BJ (cell line): Measurements from ENCODE around the gene RHEX. TPM values are rescaled to one million over a fixed set of nuclear protein-coding genes. Genes with fewer than 3 reads are reported as not detected.
"Not testable (repeated sequence)": the region's sequence is repeated elsewhere in the genome, so short reads cannot be mapped to it uniquely, and the experiment has no call there.

ENCODE experiments used
- CTCF ChIA-PET: fragments of 350-600 bp; formaldehyde crosslinking; extraction: SDS; loops from one replicate; lab custom pipeline; 2021; ENCODE audit warnings: antibody characterized with exemption, inconsistent platforms; lab: Yijun Ruan, JAX
- POLR2A ChIA-PET: fragments of 300-600 bp; sonication (Branson Sonifier 250); formaldehyde crosslinking; extraction: SDS; loops from one replicate; lab custom pipeline; 2021; ENCODE audit warnings: antibody characterized with exemption; lab: Charles Lee
- DNase-seq: peaks from one replicate; pipeline ENCODE4 v3.0.0-alpha.2; 2011; ENCODE audit warnings: low read depth
- H3K27me3 ChIP-seq: 2 replicates; pipeline ENCODE4 v1.6.0; 2011; ENCODE audit warnings: low read length; ENCODE audit not compliant: control insufficient read depth, insufficient read depth
- H3K36me3 ChIP-seq: 2 replicates; pipeline ENCODE4 v1.5.1; 2011; ENCODE audit warnings: low read length; ENCODE audit not compliant: control insufficient read depth, insufficient read depth
- H3K4me3 ChIP-seq: 2 replicates; pipeline ENCODE4 v1.5.1; 2011; ENCODE audit warnings: low read depth, mild to moderate bottlenecking, control low read depth, low read length
- CTCF ChIP-seq: IDR thresholded peaks from 2 replicates; pipeline ENCODE4 v1.5.1; 2011; ENCODE audit warnings: low read depth, mild to moderate bottlenecking, control low read depth, inconsistent platforms, low read length, moderate library complexity; ENCODE audit not compliant: insufficient read depth
- polyA plus RNA-seq: library from polyadenylated mRNA; depleted of rRNA; stranded (reverse); fragments of >200 nt; gene quantifications from 2 replicates; pipeline ENCODE4 v1.2.3, GENCODE V29; 2011

The RHEX gene
- polyA plus RNA-seq, 1 experiment, result not detected

- CTCF ChIA-PET, result interaction anchor here (2.0 kb wide), 2 partner anchors 28 to 75 kb away, joined by 5 read pairs; no protein-coding TSS in a partner anchor
Measured at GRCh38 chr1:206058927-206059292, 5.9 kb downstream of the RHEX start.

DNA sequence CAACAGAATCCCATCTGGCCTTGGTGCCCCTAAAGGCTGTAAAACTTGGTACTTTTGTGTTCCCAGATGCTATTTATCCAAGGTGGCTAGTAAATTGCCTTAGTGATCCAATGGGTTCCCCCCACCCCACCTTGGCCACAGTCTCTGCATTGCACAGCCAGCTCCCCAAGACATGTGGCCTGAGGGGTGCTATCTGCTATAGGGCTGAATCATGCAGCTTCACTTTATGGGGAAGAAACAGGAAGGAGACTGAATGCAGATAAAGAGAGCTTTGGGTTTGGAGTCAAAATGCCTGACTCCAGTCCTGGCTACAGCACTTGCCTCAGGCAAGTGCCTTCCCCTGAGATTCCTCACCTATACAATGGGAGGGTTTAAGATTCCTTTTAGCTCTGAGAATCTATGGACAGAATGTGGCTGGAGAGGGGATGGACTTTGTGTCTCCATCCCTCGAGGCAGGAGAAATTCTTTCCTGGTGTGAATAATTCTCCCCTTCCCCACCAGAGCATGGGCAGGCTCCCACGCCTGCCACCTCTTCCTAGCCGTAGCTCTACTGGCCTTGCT lies 6.5 kb downstream of the RHEX start:
- ChIA-PET POLR2A (no interaction called here), CTCF (interaction anchor here (1.3 to 2.0 kb wide), 3 partner anchors 29 to 75 kb away, joined by 4 to 5 read pairs (median 5); no protein-coding TSS in a partner anchor)
- H3K36me3 ChIP-seq, result no peaks in the 10 kb centered on the region

More at GRCh38 chr1:206058927-206059292, 5.9 kb downstream of the RHEX start:
- no peak for TF ChIP-seq CTCF
- DNase-seq, result no peak
- POLR2A ChIA-PET, result no interaction called here
- peaks cover 8% of the 10 kb centered on the region for H3K27me3 ChIP-seq
- H3K4me3 ChIP-seq, result no peak overlapping the region
- H3K36me3 ChIP-seq, result no peaks in the 10 kb centered on the region

DNA sequence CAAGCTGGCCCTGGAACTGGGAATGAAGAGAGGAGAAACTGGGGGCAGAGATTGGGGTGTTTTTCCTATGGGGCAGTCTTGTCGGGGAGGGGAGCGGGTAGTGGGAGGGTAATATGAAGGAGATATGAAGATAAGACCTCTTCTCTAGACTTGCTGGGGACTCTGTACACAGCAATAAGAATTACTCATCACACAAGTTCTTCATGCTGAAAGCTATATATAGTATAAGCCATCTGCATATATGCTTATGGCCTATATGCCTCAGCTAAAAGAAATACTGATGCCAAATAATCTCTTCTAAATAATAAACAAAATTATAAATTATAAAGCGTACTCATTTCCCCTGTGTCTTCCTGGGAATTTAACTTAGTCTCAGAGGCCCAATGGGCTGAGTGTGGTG lies 7.9 kb downstream of the RHEX start:
- H3K27me3 ChIP-seq, result peaks cover 9% of the 10 kb centered on the region
- no peak for TF ChIP-seq CTCF
- no peaks in the 10 kb centered on the region for H3K36me3 ChIP-seq
- ChIA-PET CTCF (interaction anchor here (0.6 to 2.0 kb wide), 3 partner anchors 8 to 77 kb away, joined by 3 to 5 read pairs (median 4); no protein-coding TSS in a partner anchor), POLR2A (no interaction called here)
- no peak overlapping the region for H3K4me3 ChIP-seq
- DNase-seq, result no peak

More for the DNA sequence above, 6.5 kb downstream of the RHEX start:
- Histone ChIP-seq H3K27me3 (peaks cover 8% of the 10 kb centered on the region), H3K4me3 (no peak overlapping the region)
- no peak for DNase-seq
- TF ChIP-seq CTCF, result no peak

- no peak for TF ChIP-seq CTCF
- ChIA-PET CTCF (no interaction called here), POLR2A (no interaction called here)
- DNase-seq, result no peak
- no peaks in the 10 kb centered on the region for H3K36me3 ChIP-seq
- no peak overlapping the region for H3K4me3 ChIP-seq
- peaks cover 12% of the 10 kb centered on the region for H3K27me3 ChIP-seq
Measured at GRCh38 chr1:206062464-206062863, 9.5 kb downstream of the RHEX start.

- POLR2A ChIA-PET, CTCF ChIA-PET, DNase-seq: not testable (repeated sequence)
Measured at GRCh38 chr1:206064001-206064400, 11.0 kb downstream of the RHEX start.

GRCh38 chr1:206064501-206064900 lies 11.5 kb downstream of the RHEX start:
- H3K4me3 ChIP-seq, DNase-seq, H3K36me3 ChIP-seq, POLR2A ChIA-PET, CTCF ChIA-PET: not testable (repeated sequence)
- H3K27me3 ChIP-seq, result peaks cover 16% of the 10 kb centered on the region

More at GRCh38 chr1:206064001-206064400, 11.0 kb downstream of the RHEX start:
- peaks cover 18% of the 10 kb centered on the region for H3K27me3 ChIP-seq
- not testable (repeated sequence) for H3K36me3 ChIP-seq, H3K4me3 ChIP-seq
